Fibroblast of mammary gland (primary cell): ENCODE results near the gene SLC35G6.

Source experiments
- DNase-seq: peaks from one replicate; pipeline ENCODE4 v3.0.0-alpha.2; 2010; ENCODE audit warnings: low read depth
- H3K4me3 ChIP-seq: 2 replicates; pipeline ENCODE4 v1.5.1; 2011; ENCODE audit warnings: low read depth, mild to moderate bottlenecking, low read length, moderate library complexity; ENCODE audit not compliant: control insufficient read depth
- CTCF ChIP-seq: conservative IDR thresholded peaks from 2 replicates; pipeline ENCODE4 v1.5.1; 2011; ENCODE audit warnings: low read depth, low read length, inconsistent platforms; ENCODE audit not compliant: control insufficient read depth, insufficient read depth

SLC35G6 gene

GRCh38 chr17:7496470-7497183 is 15.4 kb downstream of the SLC35G6 start:
- H3K4me3 ChIP-seq = no peak overlapping the region
- no peak for TF ChIP-seq CTCF
- DNase-seq = no peak

- H3K4me3 ChIP-seq = no peak overlapping the region
Observed at GRCh38 chr17:7497228-7497627, 16.0 kb downstream of the SLC35G6 start.

GRCh38 chr17:7497636-7498035 is 16.4 kb downstream of the SLC35G6 start:
- TF ChIP-seq CTCF = no peak
- DNase-seq = no peak
- H3K4me3 ChIP-seq = no peak overlapping the region

More at GRCh38 chr17:7497228-7497627, 16.0 kb downstream of the SLC35G6 start:
- TF ChIP-seq CTCF = no peak
- DNase-seq = no peak

- TF ChIP-seq CTCF = no peak
- H3K4me3 ChIP-seq = no peak overlapping the region
- no peak for DNase-seq
Observed at GRCh38 chr17:7499161-7499560, 17.9 kb downstream of the SLC35G6 start.

- no peak for DNase-seq
- no peak for TF ChIP-seq CTCF
- no peak overlapping the region for H3K4me3 ChIP-seq
Observed at GRCh38 chr17:7501729-7502128, 20.5 kb downstream of the SLC35G6 start.

- no peak overlapping the region for H3K4me3 ChIP-seq
- TF ChIP-seq CTCF = no peak
- no peak for DNase-seq
Observed at GRCh38 chr17:7502171-7502847, 21.1 kb downstream of the SLC35G6 start.
